GM23338 (cell line): ENCODE data around the gene TRIM67.
"Not testable (repeated sequence)": the region's sequence is repeated elsewhere in the genome, so short reads cannot be mapped to it uniquely, and the experiment has no call there.

Source experiments
- CREB1 ChIP-seq: fragments of 250-450 bp; sonication (Bioruptor Pico); IDR thresholded peaks from 2 replicates; pipeline ENCODE4 v1.5.0; 2020; ENCODE audit warnings: low read depth, mild to moderate bottlenecking, moderate library complexity
- CTCF ChIP-seq, 2 experiments: fragments of 200-600 bp in 1 of 2; sonication (generic) in 1 of 2; conservative IDR thresholded peaks; 2 replicates each; pipeline versions ENCODE4 v1.5.1 to v1.6.1; 2016 to 2017; ENCODE audit warnings: antibody characterized with exemption in 2 of 2, low read depth in 2 of 2, mild to moderate bottlenecking in 2 of 2, moderate library complexity in 1 of 2
- EZH2 ChIP-seq: fragments of 200-600 bp; sonication (generic); IDR thresholded peaks from one replicate; pipeline ENCODE4 v1.8.0; 2017; ENCODE audit warnings: antibody characterized with exemption, mild to moderate bottlenecking, low read depth; ENCODE audit not compliant: unreplicated experiment
- REST ChIP-seq: IDR thresholded peaks from one replicate; pipeline ENCODE4 v1.6.1; 2018; ENCODE audit warnings: antibody characterized with exemption; ENCODE audit not compliant: unreplicated experiment

GRCh38 chr1:231128471-231128870 is 33.4 kb upstream of the TRIM67 start:
- not testable (repeated sequence) for TF ChIP-seq CREB1 (CRISPR knock-in tag); CTCF (conservative IDR thresholded peaks at IDR 0.05; ENCODE audit: low read depth in 2 of 2); EZH2; REST
